Measurements from ENCODE around the gene ZNF592. TPM values are rescaled to one million over a fixed set of nuclear protein-coding genes. Genes with fewer than 3 reads are reported as not detected.

ZNF592 gene
- total and polyA plus RNA-seq, 2 experiments from 2014 or later, result 14.4 to 17.6 TPM

- Histone ChIP-seq H3K79me2 (peaks cover 97% of the 10 kb centered on the region), H3K36me3 (replicated peaks; ENCODE audit: insufficient read depth, low read depth) (no peaks in the 10 kb centered on the region), H3K9me2 (replicated peaks; ENCODE audit: insufficient read depth) (no peaks in the 10 kb centered on the region), H3K27me3 (no peaks in the 10 kb centered on the region), H3K4me1 (ENCODE audit: insufficient read depth) (no peaks in the 10 kb centered on the region), H3K4me2 (no peak overlapping the region), H3K9me3 (ENCODE audit: low read depth) (no peaks in the 10 kb centered on the region), H4K20me1 (ENCODE audit: insufficient read depth, poor library complexity, severe bottlenecking) (peaks cover 37% of the 10 kb centered on the region), H3K4me3 (no peak overlapping the region), H3K27ac (no peak overlapping the region), H2AFZ (no peak overlapping the region)
- 96% methylated on average over 3 of the region's 3 CpGs for WGBS (ENCODE audit: low lambda C conversion rate, missing lambda C conversion rate)
- no peak for DNase-seq (ENCODE audit: low spot score)
- TF ChIP-seq EZH2 (IDR thresholded peaks at IDR 0.05; ENCODE audit: borderline replicate concordance) (no peak), EZH2phosphoT487 (IDR thresholded peaks at IDR 0.05; ENCODE audit: low read depth, severe bottlenecking, unreplicated experiment) (no peak), CTCF (IDR thresholded peaks at IDR 0.05; ENCODE audit: poor library complexity) (no peak)
These were observed 32.1 kb downstream of the ZNF592 start for GRCh38 chr15:84780492-84780891.

GRCh38 chr15:84781495-84781894, 33.1 kb downstream of the ZNF592 start:
- Histone ChIP-seq H3K4me1 (ENCODE audit: insufficient read depth) (no peaks in the 10 kb centered on the region), H3K36me3 (replicated peaks; ENCODE audit: insufficient read depth, low read depth) (no peaks in the 10 kb centered on the region), H3K9me3 (ENCODE audit: low read depth) (no peaks in the 10 kb centered on the region), H2AFZ (no peak overlapping the region), H3K27me3 (no peaks in the 10 kb centered on the region), H4K20me1 (ENCODE audit: insufficient read depth, poor library complexity, severe bottlenecking) (peaks cover 33% of the 10 kb centered on the region), H3K9me2 (replicated peaks; ENCODE audit: insufficient read depth) (no peaks in the 10 kb centered on the region), H3K27ac (peak overlapping the region; percentile 37), H3K4me2 (no peak overlapping the region), H3K79me2 (peaks cover 97% of the 10 kb centered on the region), H3K4me3 (no peak overlapping the region)
- DNase-seq (ENCODE audit: low spot score), result peak; percentile 40
- TF ChIP-seq CTCF (IDR thresholded peaks at IDR 0.05; ENCODE audit: poor library complexity) (no peak), EZH2phosphoT487 (IDR thresholded peaks at IDR 0.05; ENCODE audit: low read depth, severe bottlenecking, unreplicated experiment) (no peak), EZH2 (IDR thresholded peaks at IDR 0.05; ENCODE audit: borderline replicate concordance) (no peak)
- WGBS (ENCODE audit: low lambda C conversion rate, missing lambda C conversion rate), result 83% methylated on average over 1 of the region's 1 CpG

- Histone ChIP-seq H2AFZ (no peak overlapping the region), H3K27ac (no peak overlapping the region), H3K79me2 (peaks cover 94% of the 10 kb centered on the region), H3K4me1 (ENCODE audit: insufficient read depth) (no peaks in the 10 kb centered on the region), H3K4me2 (no peak overlapping the region), H3K27me3 (no peaks in the 10 kb centered on the region), H3K4me3 (no peak overlapping the region), H3K9me2 (replicated peaks; ENCODE audit: insufficient read depth) (no peaks in the 10 kb centered on the region), H4K20me1 (ENCODE audit: insufficient read depth, poor library complexity, severe bottlenecking) (peaks cover 35% of the 10 kb centered on the region), H3K9me3 (ENCODE audit: low read depth) (no peaks in the 10 kb centered on the region), H3K36me3 (replicated peaks; ENCODE audit: insufficient read depth, low read depth) (no peaks in the 10 kb centered on the region)
- no peak for DNase-seq (ENCODE audit: low spot score)
- TF ChIP-seq EZH2 (IDR thresholded peaks at IDR 0.05; ENCODE audit: borderline replicate concordance) (no peak), CTCF (IDR thresholded peaks at IDR 0.05; ENCODE audit: poor library complexity) (no peak), EZH2phosphoT487 (IDR thresholded peaks at IDR 0.05; ENCODE audit: low read depth, severe bottlenecking, unreplicated experiment) (no peak)
These were observed 34.0 kb downstream of the ZNF592 start for GRCh38 chr15:84782346-84782745.

Data from hepatocyte (in vitro differentiated cells).